Keratinocyte (primary cell): ENCODE results near the gene FUCA2. TPM values are rescaled to one million over a fixed set of nuclear protein-coding genes. Genes with fewer than 3 reads are reported as not detected.
A peak's percentile ranks its signal among the peaks of the same experiment; 100 is the strongest.

Experiments
- DNase-seq: peaks from one replicate; pipeline ENCODE4 v3.0.0-alpha.2; 2011; ENCODE audit warnings: low read depth, missing footprints, low spot score
- FAIRE-seq: peaks from 2 replicates; lab custom pipeline; 2011; peaks lifted over from hg19 to GRCh38; lab: Jason Lieb, UNC
- H2AFZ ChIP-seq: 2 replicates; pipeline ENCODE4 v1.6.0; 2012; ENCODE audit warnings: low read length, control low read depth, inconsistent platforms; ENCODE audit not compliant: control insufficient read depth
- H3K27ac ChIP-seq: 2 replicates; pipeline ENCODE4 v1.5.1; 2011; ENCODE audit warnings: low read length; ENCODE audit not compliant: control insufficient read depth, insufficient read depth
- H3K27me3 ChIP-seq: 3 replicates; pipeline ENCODE4 v1.6.0; 2011; ENCODE audit warnings: low read length; ENCODE audit not compliant: control insufficient read depth, insufficient read depth; ENCODE audit errors: extremely low read depth
- H3K36me3 ChIP-seq, 2 experiments: 2 replicates in 1 of 2; 3 replicates in 1 of 2; pipeline ENCODE4 v1.5.1; 2011; ENCODE audit warnings: low read length in 2 of 2, mild to moderate bottlenecking in 1 of 2; ENCODE audit not compliant: control insufficient read depth in 2 of 2, insufficient read depth in 2 of 2; ENCODE audit errors: extremely low read depth in 1 of 2
- H3K4me1 ChIP-seq: 3 replicates; pipeline ENCODE4 v1.5.1; 2011; ENCODE audit warnings: low read length; ENCODE audit not compliant: control insufficient read depth, insufficient read depth; ENCODE audit errors: extremely low read depth
- H3K4me2 ChIP-seq: 3 replicates; pipeline ENCODE4 v1.6.0; 2011; ENCODE audit warnings: low read depth, low read length; ENCODE audit not compliant: control insufficient read depth, insufficient read depth; ENCODE audit errors: extremely low read depth
- H3K4me3 ChIP-seq, 3 experiments: fragments of 200-600 bp in 1 of 3; sonication (generic) in 1 of 3; 2 replicates in 2 of 3; 3 replicates in 1 of 3; pipeline ENCODE4 v1.5.1; 2011 to 2016; ENCODE audit warnings: low read length in 3 of 3, mild to moderate bottlenecking in 3 of 3, control low read depth in 2 of 3, inconsistent platforms in 1 of 3, low read depth in 1 of 3, mixed read lengths in 1 of 3, mixed run types in 1 of 3, moderate library complexity in 1 of 3; ENCODE audit not compliant: control insufficient read depth in 2 of 3, insufficient read depth in 2 of 3; ENCODE audit errors: extremely low read depth in 1 of 3
- H3K79me2 ChIP-seq: 2 replicates; pipeline ENCODE4 v1.6.0; 2012; ENCODE audit warnings: low read length; ENCODE audit not compliant: control insufficient read depth, insufficient read depth
- H3K9ac ChIP-seq: 3 replicates; pipeline ENCODE4 v1.6.0; 2011; ENCODE audit warnings: low read length; ENCODE audit not compliant: control insufficient read depth, insufficient read depth; ENCODE audit errors: extremely low read depth
- H3K9me1 ChIP-seq: 3 replicates; pipeline ENCODE4 v1.6.0; 2011; ENCODE audit warnings: low read length; ENCODE audit not compliant: control insufficient read depth, insufficient read depth; ENCODE audit errors: extremely low read depth
- H3K9me3 ChIP-seq: 2 replicates; pipeline ENCODE4 v1.5.1; 2012; ENCODE audit warnings: low read depth, low read length; ENCODE audit not compliant: control insufficient read depth
- H4K20me1 ChIP-seq: 3 replicates; pipeline ENCODE4 v1.6.0; 2011; ENCODE audit warnings: low read length; ENCODE audit not compliant: control insufficient read depth, insufficient read depth; ENCODE audit errors: extremely low read depth
- EZH2 ChIP-seq: IDR thresholded peaks from one replicate; pipeline ENCODE4 v1.6.1; 2012; ENCODE audit warnings: inconsistent platforms, mild to moderate bottlenecking, low read length, moderate library complexity
- dilution Hi-C: fragments of 300-500 bp; cut with MboI; formaldehyde crosslinking; loops from one replicate; pipeline ENCODE4 v1.7.0; 2020; ENCODE audit warnings: low sequenced_read_pairs; ENCODE audit not compliant: extremely low pct_ligation_motif_present
- polyA plus RNA-seq, 5 experiments: library from polyadenylated mRNA; depleted of rRNA in 3 of 5; stranded (reverse) in 3 of 5; stranded (forward) in 1 of 5; unstranded in 1 of 5; fragments of >200 nt; gene quantifications; 1 replicate in 1 of 5; 2 replicates in 3 of 5; 3 replicates in 1 of 5; pipeline versions ENCODE4 v1.2.1 to v1.2.3, GENCODE V29; 2011 to 2012; ENCODE audit warnings: missing spikeins in 2 of 5, low read depth in 1 of 5, low replicate concordance in 1 of 5
- TF ChIP-seq, protein P1 (sequence below), 3 experiments: IDR thresholded peaks in 1 of 3; conservative IDR thresholded peaks in 1 of 3; optimal IDR thresholded peaks in 1 of 3; 2 replicates in 2 of 3; 3 replicates in 1 of 3; pipeline versions ENCODE3 to v1.5.1; 2011; ENCODE audit warnings: low read length in 3 of 3, mild to moderate bottlenecking in 3 of 3, moderate library complexity in 2 of 3, control low read depth in 1 of 3, inconsistent platforms in 1 of 3; ENCODE audit not compliant: insufficient read depth in 2 of 3; ENCODE audit errors: extremely low read depth in 1 of 3

FUCA2 gene
- polyA plus RNA-seq, 1 donor (not counting 4 experiments of a cell fraction or from before 2014, with no cell fraction given) = 12.5 TPM

- Histone ChIP-seq H3K79me2 (no peaks in the 10 kb centered on the region), H2AFZ (peak overlapping the region; percentile 31), H3K4me1 (no peaks in the 10 kb centered on the region), H3K4me3 (peak overlapping the region; percentile 35 to 51 (median 41)), H4K20me1 (no peaks in the 10 kb centered on the region), H3K4me2 (peak overlapping the region; percentile 47), H3K36me3 (no peaks in the 10 kb centered on the region), H3K9me3 (no peaks in the 10 kb centered on the region), H3K27ac (no peak overlapping the region), H3K27me3 (peaks cover 9% of the 10 kb centered on the region), H3K9ac (peak overlapping the region; percentile 26), H3K9me1 (no peaks in the 10 kb centered on the region)
- FAIRE-seq (no peak), DNase-seq (no peak)
- dilution Hi-C loops = no loop called here
- TF ChIP-seq, protein P1, sequence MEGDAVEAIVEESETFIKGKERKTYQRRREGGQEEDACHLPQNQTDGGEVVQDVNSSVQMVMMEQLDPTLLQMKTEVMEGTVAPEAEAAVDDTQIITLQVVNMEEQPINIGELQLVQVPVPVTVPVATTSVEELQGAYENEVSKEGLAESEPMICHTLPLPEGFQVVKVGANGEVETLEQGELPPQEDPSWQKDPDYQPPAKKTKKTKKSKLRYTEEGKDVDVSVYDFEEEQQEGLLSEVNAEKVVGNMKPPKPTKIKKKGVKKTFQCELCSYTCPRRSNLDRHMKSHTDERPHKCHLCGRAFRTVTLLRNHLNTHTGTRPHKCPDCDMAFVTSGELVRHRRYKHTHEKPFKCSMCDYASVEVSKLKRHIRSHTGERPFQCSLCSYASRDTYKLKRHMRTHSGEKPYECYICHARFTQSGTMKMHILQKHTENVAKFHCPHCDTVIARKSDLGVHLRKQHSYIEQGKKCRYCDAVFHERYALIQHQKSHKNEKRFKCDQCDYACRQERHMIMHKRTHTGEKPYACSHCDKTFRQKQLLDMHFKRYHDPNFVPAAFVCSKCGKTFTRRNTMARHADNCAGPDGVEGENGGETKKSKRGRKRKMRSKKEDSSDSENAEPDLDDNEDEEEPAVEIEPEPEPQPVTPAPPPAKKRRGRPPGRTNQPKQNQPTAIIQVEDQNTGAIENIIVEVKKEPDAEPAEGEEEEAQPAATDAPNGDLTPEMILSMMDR (optimal IDR thresholded peaks at IDR 0.05 in 1 of 3, IDR thresholded peaks at IDR 0.05 in 1 of 3, conservative IDR thresholded peaks at IDR 0.05 in 1 of 3; ENCODE audit: extremely low read depth in 1 of 3, insufficient read depth in 2 of 3, low read length in 3 of 3) = no peak
- no peak for TF ChIP-seq EZH2
These were observed 24.9 kb upstream of the FUCA2 start for GRCh38 chr6:143536461-143536865.

DNA sequence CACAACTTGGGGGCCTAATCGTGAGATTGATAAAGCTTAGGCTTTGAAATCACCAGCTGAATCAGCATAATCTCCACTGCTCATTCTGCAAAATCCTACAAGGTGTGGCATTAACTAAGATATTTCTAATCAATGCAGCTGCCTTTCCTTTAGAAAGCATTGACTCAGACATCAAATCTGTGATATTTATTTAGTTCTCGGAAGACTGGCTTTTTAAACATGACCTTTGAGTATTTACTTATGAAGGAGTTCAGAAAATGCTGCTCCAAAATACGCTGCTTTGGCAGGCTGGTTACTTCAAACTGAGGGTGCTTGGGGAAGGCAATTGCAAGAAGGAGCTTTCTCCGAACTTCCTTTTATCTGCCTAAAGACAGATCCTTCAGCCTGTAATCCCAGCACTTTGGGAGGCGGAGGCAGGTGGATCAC, 23.7 kb upstream of the FUCA2 start:
- Histone ChIP-seq H3K27me3 (peaks cover 9% of the 10 kb centered on the region), H3K4me2 (no peak overlapping the region), H2AFZ (no peak overlapping the region), H3K9me3 (no peaks in the 10 kb centered on the region), H3K4me3 (no peak overlapping the region), H3K36me3 (no peaks in the 10 kb centered on the region), H3K9ac (no peak overlapping the region), H4K20me1 (no peaks in the 10 kb centered on the region), H3K4me1 (no peaks in the 10 kb centered on the region), H3K79me2 (no peaks in the 10 kb centered on the region), H3K27ac (no peak overlapping the region), H3K9me1 (no peaks in the 10 kb centered on the region)
- dilution Hi-C loops = no loop called here
- DNase-seq (no peak), FAIRE-seq (no peak)
- no peak for TF ChIP-seq EZH2
- TF ChIP-seq, protein P1 (optimal IDR thresholded peaks at IDR 0.05 in 1 of 3, IDR thresholded peaks at IDR 0.05 in 1 of 3, conservative IDR thresholded peaks at IDR 0.05 in 1 of 3; ENCODE audit: extremely low read depth in 1 of 3, insufficient read depth in 2 of 3, low read length in 3 of 3) = no peak
